GM18507 (cell line): ENCODE measurements around the gene EXOC6B.

Experiments
- DNase-seq: peaks from one replicate; pipeline ENCODE4 v3.0.0; 2011; ENCODE audit warnings: low read depth; ENCODE audit not compliant: insufficient read length; ENCODE audit errors: extremely low spot score
- FAIRE-seq: peaks from 2 replicates; lab custom pipeline; 2011; peaks lifted over from hg19 to GRCh38; lab: Jason Lieb, UNC

EXOC6B gene

GRCh38 chr2:72212486-72212855 is 613.4 kb downstream of the EXOC6B start:
- no peak for FAIRE-seq
- DNase-seq: no peak

GRCh38 chr2:72211777-72212485 is 613.9 kb downstream of the EXOC6B start:
- FAIRE-seq (no peak), DNase-seq (no peak)

GRCh38 chr2:72211350-72211749 is 614.5 kb downstream of the EXOC6B start:
- no peak for DNase-seq
- FAIRE-seq: no peak

GRCh38 chr2:72210470-72210869 is 615.4 kb downstream of the EXOC6B start:
- FAIRE-seq (no peak), DNase-seq (no peak)

- FAIRE-seq: no peak
Observed at GRCh38 chr2:72208225-72208624, 617.6 kb downstream of the EXOC6B start.

GRCh38 chr2:72207334-72207733 is 618.5 kb downstream of the EXOC6B start:
- FAIRE-seq (no peak), DNase-seq (no peak)

More at GRCh38 chr2:72208225-72208624, 617.6 kb downstream of the EXOC6B start:
- DNase-seq: no peak

- FAIRE-seq (no peak), DNase-seq (no peak)
Observed at GRCh38 chr2:72205504-72205881, 620.3 kb downstream of the EXOC6B start.

- FAIRE-seq: no peak
- DNase-seq: no peak
Observed at GRCh38 chr2:72204786-72205503, 620.9 kb downstream of the EXOC6B start.

GRCh38 chr2:72204156-72204785 is 621.6 kb downstream of the EXOC6B start:
- DNase-seq (no peak), FAIRE-seq (no peak)

GRCh38 chr2:72198532-72199241 is 627.1 kb downstream of the EXOC6B start:
- DNase-seq: no peak
- no peak for FAIRE-seq

- DNase-seq (no peak), FAIRE-seq (no peak)
Observed at GRCh38 chr2:72193723-72194122, 632.1 kb downstream of the EXOC6B start.

- FAIRE-seq (no peak), DNase-seq (no peak)
Observed at GRCh38 chr2:72191441-72191840, 634.4 kb downstream of the EXOC6B start.

GRCh38 chr2:72185206-72185605 is 640.6 kb downstream of the EXOC6B start:
- FAIRE-seq: no peak
- DNase-seq: no peak

GRCh38 chr2:72183466-72183865 is 642.4 kb downstream of the EXOC6B start:
- DNase-seq (no peak), FAIRE-seq (no peak)

GRCh38 chr2:72183016-72183415 is 642.8 kb downstream of the EXOC6B start:
- FAIRE-seq (no peak), DNase-seq (no peak)

GRCh38 chr2:72182547-72182946 is 643.3 kb downstream of the EXOC6B start:
- no peak for FAIRE-seq
- no peak for DNase-seq

GRCh38 chr2:72181616-72182015 is 644.2 kb downstream of the EXOC6B start:
- FAIRE-seq (no peak), DNase-seq (no peak)

- FAIRE-seq (no peak), DNase-seq (no peak)
Observed at GRCh38 chr2:72180351-72180750, 645.5 kb downstream of the EXOC6B start.

- FAIRE-seq (no peak), DNase-seq (no peak)
Observed at GRCh38 chr2:72178551-72178950, 647.3 kb downstream of the EXOC6B start.

GRCh38 chr2:72176281-72176680 is 649.6 kb downstream of the EXOC6B start:
- FAIRE-seq (no peak), DNase-seq (no peak)
